Activated naive CD8-positive, alpha-beta T cell treated with anti-CD3 and anti-CD28 coated beads for 36 hours (primary cell): Measurements from ENCODE around the gene PLIN3. TPM values are rescaled to one million over a fixed set of nuclear protein-coding genes. Genes with fewer than 3 reads are reported as not detected.
"Not testable (repeated sequence)": the region's sequence is repeated elsewhere in the genome, so short reads cannot be mapped to it uniquely, and the experiment has no call there.

ENCODE experiments used
- DNase-seq: peaks from one replicate; pipeline ENCODE4 v3.0.0; 2021
- H3K27ac Mint-ChIP-seq: one replicate; pipeline ENCODE4 v1.8.0; 2022; ENCODE audit warnings: mild to moderate bottlenecking, moderate library complexity, mixed read lengths
- H3K27me3 Mint-ChIP-seq: one replicate; pipeline ENCODE4 v1.8.0; 2022; ENCODE audit warnings: mild to moderate bottlenecking, mixed read lengths
- H3K36me3 Mint-ChIP-seq: one replicate; pipeline ENCODE4 v1.8.0; 2021; ENCODE audit warnings: mild to moderate bottlenecking, mixed read lengths
- H3K4me1 Mint-ChIP-seq: one replicate; pipeline ENCODE4 v1.8.0; 2021; ENCODE audit warnings: mixed read lengths
- H3K4me3 Mint-ChIP-seq: one replicate; pipeline ENCODE4 v1.8.0; 2022; ENCODE audit warnings: mild to moderate bottlenecking, moderate library complexity, mixed read lengths
- H3K9me3 Mint-ChIP-seq: one replicate; pipeline ENCODE4 v1.8.0; 2022; ENCODE audit warnings: mixed read lengths
- total RNA-seq, 2 experiments: library from RNA; stranded (reverse); gene quantifications; one replicate each; pipeline ENCODE4 v1.2.3, GENCODE V29; 2021

The PLIN3 gene
- total RNA-seq, 2 experiments from 2014 or later, result 14.6 to 14.7 TPM

DNA sequence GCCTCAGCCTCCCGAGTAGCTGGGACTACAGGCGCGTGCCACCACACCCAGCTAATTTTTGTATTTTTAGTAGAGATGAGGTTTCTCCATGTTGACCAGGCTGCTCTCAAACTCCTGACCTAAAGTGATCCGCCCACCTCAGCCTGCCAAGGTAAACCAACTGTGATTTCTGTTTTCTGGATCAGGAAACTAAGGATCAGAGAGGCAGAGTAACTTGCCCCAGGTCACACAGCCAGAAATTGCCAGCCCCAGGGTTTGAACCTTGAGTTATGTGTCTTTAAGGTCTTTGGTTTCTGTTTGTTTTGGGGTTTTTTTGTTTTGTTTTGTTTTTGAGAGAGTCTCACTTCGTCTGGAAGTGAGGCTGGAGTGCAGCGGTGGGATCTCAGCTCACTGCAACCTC lies 4.2 kb upstream of the PLIN3 start:
- Mint-ChIP-seq H3K4me3 (no peak overlapping the region), H3K36me3 (no peaks in the 10 kb centered on the region), H3K9me3 (no peaks in the 10 kb centered on the region)

DNA sequence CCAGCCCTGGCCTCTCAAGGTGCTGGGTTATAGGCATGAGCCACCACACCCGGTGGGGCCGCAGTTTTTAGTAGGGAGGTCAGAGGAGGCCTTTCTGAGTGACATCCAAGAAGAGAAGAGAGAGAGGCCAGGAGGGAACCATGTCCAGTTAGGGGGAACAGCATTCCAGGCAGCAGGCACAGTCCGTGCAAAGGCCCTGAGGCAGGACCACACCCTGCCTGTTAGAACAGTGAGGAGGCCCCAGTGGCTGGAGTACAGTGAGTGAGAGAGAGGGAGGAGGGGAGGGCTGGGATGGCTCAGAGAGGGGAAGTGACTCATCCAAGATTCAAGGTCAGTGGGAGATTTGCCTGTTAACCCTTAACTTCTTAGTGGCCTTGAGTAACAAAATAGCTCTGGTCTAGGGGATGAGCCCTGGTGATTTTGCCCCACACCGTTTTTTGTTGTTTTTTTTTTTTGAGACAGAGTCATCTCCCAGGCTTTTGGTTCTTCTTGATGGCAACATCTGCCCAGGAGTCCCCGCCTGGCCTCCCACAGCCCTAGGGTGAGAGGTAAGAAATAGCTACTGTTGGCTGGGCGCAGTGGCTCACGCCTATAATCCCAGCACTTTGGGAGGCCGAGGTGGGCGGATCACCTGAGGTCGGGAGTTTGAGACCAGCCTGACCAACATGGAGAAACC lies 2.7 kb upstream of the PLIN3 start:
- peak; percentile 22 for DNase-seq
- no peak overlapping the region for H3K4me3 Mint-ChIP-seq
- H3K27me3 Mint-ChIP-seq, result no peaks in the 10 kb centered on the region
- peaks cover 16% of the 10 kb centered on the region for H3K4me1 Mint-ChIP-seq
- no peaks in the 10 kb centered on the region for H3K9me3 Mint-ChIP-seq
- H3K36me3 Mint-ChIP-seq, result no peaks in the 10 kb centered on the region
- H3K27ac Mint-ChIP-seq, result no peak overlapping the region

More for the DNA sequence above, 4.2 kb upstream of the PLIN3 start:
- H3K27me3 Mint-ChIP-seq, result no peaks in the 10 kb centered on the region
- DNase-seq, result no peak
- peaks cover 13% of the 10 kb centered on the region for H3K4me1 Mint-ChIP-seq
- no peak overlapping the region for H3K27ac Mint-ChIP-seq

DNA sequence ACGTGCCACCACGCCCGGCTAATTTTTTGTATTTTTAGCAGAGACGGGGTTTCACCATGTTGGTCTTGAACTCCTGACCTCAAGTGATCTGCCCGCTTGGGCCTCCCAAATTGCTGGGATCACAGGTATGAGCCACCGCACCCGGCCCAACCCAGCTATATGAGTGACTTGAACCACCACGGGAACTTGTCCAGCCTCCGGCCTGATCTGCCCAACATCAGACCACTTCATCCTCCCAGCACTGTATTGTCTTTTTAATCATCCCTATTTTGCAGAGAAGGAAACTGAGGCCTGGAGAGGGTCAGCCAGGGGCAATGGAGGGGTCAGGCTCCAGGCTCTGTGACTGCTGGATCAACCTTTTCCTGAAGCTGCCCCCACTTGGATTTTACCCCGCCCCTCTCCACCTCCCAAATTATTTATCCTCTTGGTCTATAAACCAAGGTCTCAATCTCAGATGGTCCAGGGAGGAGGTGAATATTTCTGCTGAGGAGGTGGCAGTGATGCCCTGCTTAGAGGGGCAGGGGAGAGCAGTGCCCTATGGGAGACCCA lies 893 bp upstream of the PLIN3 start:
- Mint-ChIP-seq H3K4me3 (peak overlapping the region; percentile 75), H3K27ac (no peak overlapping the region), H3K9me3 (no peaks in the 10 kb centered on the region), H3K36me3 (no peaks in the 10 kb centered on the region), H3K27me3 (no peaks in the 10 kb centered on the region), H3K4me1 (peaks cover 16% of the 10 kb centered on the region)
- no peak for DNase-seq

DNA sequence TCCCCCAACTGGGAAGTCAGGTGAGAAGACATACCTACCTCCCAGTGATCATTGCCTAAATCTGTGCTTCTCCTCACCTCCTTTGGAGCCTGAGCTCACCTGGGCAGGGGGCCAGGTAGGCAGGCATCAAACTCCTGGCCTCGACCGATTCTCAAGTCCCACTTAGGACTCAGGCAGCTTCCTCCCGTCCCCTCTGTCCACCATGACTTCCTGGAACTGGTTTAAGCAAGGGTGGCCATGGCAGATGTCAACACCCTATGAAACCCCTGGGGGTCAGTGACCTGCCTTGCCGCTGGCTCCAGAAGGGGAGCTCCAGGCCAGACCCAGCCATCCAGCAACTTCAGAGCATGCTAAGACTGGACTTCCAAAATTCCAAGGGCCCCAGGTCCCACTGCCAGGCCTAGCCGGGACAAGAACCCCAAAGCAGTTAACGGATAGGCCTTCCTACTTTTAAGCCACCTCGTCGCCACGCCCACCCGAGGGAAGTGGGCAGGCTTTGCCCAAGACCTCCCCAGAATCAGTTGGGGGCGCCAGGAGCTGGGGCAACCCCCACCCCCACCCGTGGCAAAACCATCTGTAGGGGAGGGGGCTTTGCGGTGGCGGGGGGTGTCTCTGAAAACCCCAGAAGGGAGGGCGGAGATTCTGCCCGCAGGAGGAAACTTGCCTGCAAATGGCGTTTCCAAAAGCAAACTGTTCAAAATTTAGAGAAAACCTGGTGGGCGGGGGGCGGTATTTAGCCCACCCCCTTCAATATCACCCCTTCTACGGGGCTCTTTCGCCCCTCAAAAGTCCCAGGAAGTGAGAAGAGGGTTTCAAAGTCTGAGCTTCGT lies 657 bp downstream of the PLIN3 start:
- peak overlapping the region; percentile 51 for H3K27ac Mint-ChIP-seq
- H3K4me1 Mint-ChIP-seq, result peaks cover 12% of the 10 kb centered on the region
- peak overlapping the region; percentile 75 for H3K4me3 Mint-ChIP-seq
- H3K9me3 Mint-ChIP-seq, result no peaks in the 10 kb centered on the region
- peak; percentile 59 for DNase-seq
- no peaks in the 10 kb centered on the region for H3K36me3 Mint-ChIP-seq
- H3K27me3 Mint-ChIP-seq, result no peaks in the 10 kb centered on the region

DNA sequence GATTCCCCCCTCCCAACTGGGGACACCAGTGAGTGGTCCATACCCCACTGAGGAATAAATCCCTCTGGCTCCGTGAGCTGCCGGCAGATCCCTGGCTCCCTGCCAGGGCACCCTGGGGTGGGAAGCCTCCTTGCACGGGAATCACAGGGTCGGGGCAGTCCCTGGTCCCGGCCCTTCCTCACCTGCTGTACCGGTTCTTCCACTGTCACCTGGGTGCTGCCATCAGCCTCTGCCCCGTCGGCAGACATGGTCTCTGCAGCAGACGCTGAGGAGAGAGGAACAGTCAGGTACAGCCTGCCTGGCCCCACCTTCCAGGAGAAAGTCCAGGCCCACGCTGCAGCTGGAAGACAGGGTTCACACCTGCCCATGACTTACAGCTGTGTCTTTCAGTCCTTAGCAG lies 6.3 kb downstream of the PLIN3 start:
- Mint-ChIP-seq H3K27ac (no peak overlapping the region), H3K9me3 (no peaks in the 10 kb centered on the region), H3K4me1 (no peaks in the 10 kb centered on the region), H3K36me3 (no peaks in the 10 kb centered on the region), H3K4me3 (no peak overlapping the region), H3K27me3 (no peaks in the 10 kb centered on the region)
- DNase-seq, result no peak

DNA sequence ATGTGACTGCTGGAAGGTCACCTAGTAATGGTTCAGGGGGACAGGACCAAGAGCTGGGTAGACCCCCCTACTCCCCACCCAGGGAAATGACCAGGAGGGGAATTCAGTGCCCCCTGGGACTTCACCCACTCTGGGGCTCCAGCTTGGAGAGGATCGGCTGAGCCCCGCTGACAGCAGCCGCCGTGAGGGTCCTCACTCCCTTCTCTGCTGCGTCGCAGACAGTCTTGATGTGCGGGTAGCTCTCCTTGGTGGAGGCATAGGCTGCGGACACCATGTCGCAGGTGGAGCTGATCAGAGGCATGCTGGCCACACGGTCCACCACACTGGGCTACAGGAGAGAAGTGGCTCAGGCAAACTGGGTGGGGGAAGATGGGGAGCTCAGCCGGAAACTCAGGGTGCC lies 7.8 kb downstream of the PLIN3 start:
- no peaks in the 10 kb centered on the region for H3K4me1 Mint-ChIP-seq
- H3K4me3 Mint-ChIP-seq, result no peak overlapping the region
- H3K27ac Mint-ChIP-seq, result no peak overlapping the region
- DNase-seq, result no peak
- no peaks in the 10 kb centered on the region for H3K9me3 Mint-ChIP-seq
- H3K36me3 Mint-ChIP-seq, result no peaks in the 10 kb centered on the region
- no peaks in the 10 kb centered on the region for H3K27me3 Mint-ChIP-seq

DNA sequence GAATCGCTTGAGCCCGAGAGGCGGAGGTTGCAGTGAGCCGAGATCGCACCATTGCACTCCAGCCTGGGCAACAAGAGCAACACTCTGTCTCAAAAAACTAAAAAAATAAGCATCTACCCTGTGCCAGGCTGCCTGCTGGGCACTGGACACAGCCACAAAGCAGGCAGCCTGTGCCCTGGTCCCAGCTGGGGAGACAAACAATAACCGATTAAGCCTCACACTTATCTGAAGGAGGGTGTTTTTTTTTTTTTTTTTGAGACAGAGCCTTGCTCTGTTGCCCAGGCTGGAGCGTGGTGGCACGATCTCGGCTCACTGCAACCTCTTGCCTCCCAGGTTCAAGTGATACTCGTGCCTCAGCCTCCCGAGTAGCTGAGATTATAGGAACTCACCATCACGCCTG lies 11.0 kb downstream of the PLIN3 start:
- H3K9me3 Mint-ChIP-seq, H3K4me1 Mint-ChIP-seq, H3K27me3 Mint-ChIP-seq, DNase-seq, H3K27ac Mint-ChIP-seq, H3K4me3 Mint-ChIP-seq, H3K36me3 Mint-ChIP-seq: not testable (repeated sequence)

DNA sequence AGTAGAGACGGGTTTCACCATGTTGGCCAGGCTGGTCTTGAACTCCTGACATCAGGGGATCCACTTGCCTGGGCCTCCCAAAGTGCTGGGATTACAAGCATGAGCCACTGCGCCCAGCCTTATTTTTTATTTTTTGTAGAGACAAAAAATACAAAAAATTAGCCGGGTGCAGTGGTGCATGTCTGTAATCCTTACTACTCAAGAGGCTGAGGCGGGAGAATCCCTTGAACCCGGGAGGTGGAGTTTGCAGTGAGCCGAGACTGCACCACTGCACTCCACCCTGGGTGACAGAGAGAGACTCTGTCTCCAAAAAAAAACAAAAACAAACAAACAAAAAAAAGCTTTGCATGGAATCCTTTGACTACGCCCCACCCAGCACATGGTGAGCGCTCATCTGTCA lies 14.0 kb downstream of the PLIN3 start:
- not testable (repeated sequence) for DNase-seq, H3K27ac Mint-ChIP-seq, H3K9me3 Mint-ChIP-seq, H3K4me3 Mint-ChIP-seq, H3K4me1 Mint-ChIP-seq, H3K27me3 Mint-ChIP-seq, H3K36me3 Mint-ChIP-seq

DNA sequence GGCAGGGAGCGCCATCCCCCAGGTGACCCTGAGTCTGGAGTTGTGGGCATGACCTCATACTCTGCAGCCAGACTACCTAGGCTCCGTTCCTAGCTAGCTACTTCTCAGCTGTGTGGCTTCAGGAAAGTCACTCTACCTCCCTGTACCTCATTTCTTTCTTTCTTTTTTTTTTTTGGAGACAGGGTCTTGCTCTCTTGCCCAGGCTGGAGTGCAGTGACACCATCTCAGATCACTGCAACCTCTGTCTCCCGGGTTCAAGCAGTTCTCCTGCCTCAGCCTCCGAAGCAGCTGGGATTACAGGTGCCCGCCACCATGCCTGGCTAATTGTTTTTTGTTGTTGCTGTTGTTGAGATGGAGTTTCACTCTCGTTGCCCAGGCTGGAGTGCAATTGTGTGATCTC lies 15.0 kb downstream of the PLIN3 start:
- Mint-ChIP-seq H3K4me1 (peaks cover 3% of the 10 kb centered on the region), H3K9me3 (no peaks in the 10 kb centered on the region), H3K27ac (no peak overlapping the region), H3K36me3 (peaks cover 3% of the 10 kb centered on the region), H3K27me3 (no peaks in the 10 kb centered on the region), H3K4me3 (no peak overlapping the region)
- no peak for DNase-seq

DNA sequence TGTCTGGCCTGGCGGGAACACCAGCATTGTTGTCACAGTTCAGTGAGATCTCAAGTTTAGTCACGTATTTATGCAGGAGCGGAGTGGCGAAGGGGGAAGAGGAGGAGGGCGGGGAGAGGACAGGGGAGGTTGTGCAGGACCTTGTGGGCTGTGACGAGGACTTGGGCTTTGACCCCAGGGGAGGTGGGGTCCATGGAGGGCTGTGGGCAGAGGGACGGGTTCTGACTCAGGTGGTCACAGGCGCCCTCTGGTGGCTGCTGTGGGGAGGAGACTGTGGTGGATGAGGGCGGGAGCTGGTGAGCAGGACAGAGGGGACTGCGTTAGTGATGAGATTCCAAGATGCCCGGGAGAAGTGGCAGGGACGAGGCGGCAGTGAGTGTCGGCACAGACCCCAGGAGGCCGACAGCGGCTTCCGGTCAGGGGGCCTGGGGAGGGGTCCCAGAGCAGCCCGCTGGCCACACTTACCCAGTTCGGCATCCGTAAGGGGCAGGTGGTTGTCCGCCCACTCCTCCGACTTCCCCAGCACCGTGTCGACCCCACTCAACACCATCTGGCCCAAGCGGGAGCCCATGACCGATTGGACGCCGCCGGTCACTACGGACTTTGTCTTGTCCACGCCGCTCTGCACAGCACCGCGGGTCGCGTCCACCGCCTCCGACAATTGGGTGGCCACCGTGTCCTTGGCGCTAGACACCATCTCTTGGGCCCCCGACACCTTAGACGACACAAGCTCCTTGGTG lies 15.7 kb downstream of the PLIN3 start:
- H3K27ac Mint-ChIP-seq, result no peak overlapping the region
- no peaks in the 10 kb centered on the region for H3K27me3 Mint-ChIP-seq
- no peak overlapping the region for H3K4me3 Mint-ChIP-seq

DNA sequence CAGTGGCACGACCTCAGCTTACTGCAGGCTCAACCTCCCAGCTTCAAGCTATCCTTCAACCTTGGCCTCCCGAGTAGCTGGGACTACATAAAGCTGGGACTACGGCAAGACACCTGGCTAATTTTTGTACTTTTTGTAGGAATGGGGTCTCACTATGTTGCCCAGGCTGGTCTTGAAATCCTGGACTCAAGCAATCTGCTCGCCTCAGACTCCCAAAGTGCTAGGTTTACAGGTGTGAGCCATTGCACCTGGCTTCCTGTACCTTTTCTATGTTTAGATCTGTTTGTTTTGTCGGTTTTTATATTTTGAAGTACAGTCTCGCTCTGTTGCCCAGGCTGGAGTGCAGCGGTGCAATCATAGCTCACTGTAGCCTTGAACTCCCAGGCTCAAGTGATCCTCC lies 18.4 kb downstream of the PLIN3 start:
- Mint-ChIP-seq H3K27me3 (no peaks in the 10 kb centered on the region), H3K36me3 (peaks cover 3% of the 10 kb centered on the region), H3K4me1 (peaks cover 3% of the 10 kb centered on the region), H3K27ac (no peak overlapping the region), H3K4me3 (no peak overlapping the region), H3K9me3 (no peaks in the 10 kb centered on the region)
- no peak for DNase-seq

More for the DNA sequence above, 15.7 kb downstream of the PLIN3 start:
- Mint-ChIP-seq H3K36me3 (peaks cover 3% of the 10 kb centered on the region), H3K4me1 (peaks cover 3% of the 10 kb centered on the region), H3K9me3 (no peaks in the 10 kb centered on the region)
- peak; percentile 77 for DNase-seq

DNA sequence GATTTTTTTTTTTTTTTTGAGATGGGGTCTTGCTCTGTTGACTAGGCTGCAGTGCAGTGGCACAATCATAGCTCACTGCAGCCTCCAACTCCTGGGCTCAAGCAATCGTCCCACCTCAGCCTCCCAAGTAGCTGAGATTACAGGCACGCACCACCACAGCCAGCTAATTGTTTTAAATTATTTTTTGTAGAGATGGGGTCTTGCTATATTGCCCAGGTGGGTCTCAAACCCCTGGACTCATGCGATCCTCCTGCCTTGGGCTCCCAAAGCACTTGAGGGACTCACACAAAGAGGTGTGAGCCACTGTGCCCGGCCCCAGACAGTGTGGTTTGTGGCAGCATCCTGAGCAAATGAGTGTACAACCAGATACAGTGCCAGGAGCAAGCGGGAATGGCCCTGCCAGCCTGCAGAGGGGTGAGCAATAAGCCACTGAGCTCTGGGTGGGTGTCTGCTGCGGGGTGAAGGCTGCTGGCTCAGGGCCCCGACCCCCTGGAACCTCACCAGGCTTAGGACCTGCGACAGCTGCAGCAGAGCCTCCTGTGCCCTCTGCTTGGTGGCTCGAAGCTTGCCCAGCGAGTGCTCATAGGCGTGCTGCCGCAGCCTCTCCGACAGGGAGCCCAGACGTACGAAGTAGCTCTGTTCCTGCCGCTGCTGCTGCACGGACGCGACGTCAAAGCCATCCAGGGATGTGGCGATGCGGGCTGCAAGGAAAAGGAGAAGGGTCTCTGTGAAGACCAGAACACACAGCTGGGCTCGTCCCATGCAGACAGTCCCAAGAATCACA lies 20.1 kb downstream of the PLIN3 start:
- peaks cover 3% of the 10 kb centered on the region for H3K4me1 Mint-ChIP-seq
- no peak overlapping the region for H3K27ac Mint-ChIP-seq
- no peaks in the 10 kb centered on the region for H3K9me3 Mint-ChIP-seq
- H3K4me3 Mint-ChIP-seq, result no peak overlapping the region
- no peak for DNase-seq
- peaks cover 3% of the 10 kb centered on the region for H3K36me3 Mint-ChIP-seq
- no peaks in the 10 kb centered on the region for H3K27me3 Mint-ChIP-seq

DNA sequence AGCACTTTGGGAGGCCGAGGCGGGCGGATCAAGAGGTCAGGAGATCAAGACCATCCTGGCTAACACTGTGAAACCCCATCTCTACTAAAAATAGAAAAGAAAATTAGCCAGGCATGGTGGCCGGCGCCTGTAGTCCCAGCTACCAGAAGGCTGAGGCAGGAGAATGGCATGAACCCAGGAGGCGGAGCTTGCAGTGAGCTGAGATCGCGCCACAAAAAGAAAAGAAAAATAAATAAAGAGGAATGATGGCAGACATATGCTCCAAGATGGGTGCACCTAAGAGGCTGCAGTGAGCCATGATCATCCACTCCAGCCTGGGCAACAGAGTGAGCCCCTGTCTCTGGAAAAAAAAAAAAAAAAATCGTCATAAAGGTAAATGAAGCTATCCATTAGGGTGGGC lies 21.5 kb downstream of the PLIN3 start:
- not testable (repeated sequence) for H3K36me3 Mint-ChIP-seq, H3K4me1 Mint-ChIP-seq, H3K9me3 Mint-ChIP-seq, H3K27me3 Mint-ChIP-seq, H3K27ac Mint-ChIP-seq, DNase-seq, H3K4me3 Mint-ChIP-seq

DNA sequence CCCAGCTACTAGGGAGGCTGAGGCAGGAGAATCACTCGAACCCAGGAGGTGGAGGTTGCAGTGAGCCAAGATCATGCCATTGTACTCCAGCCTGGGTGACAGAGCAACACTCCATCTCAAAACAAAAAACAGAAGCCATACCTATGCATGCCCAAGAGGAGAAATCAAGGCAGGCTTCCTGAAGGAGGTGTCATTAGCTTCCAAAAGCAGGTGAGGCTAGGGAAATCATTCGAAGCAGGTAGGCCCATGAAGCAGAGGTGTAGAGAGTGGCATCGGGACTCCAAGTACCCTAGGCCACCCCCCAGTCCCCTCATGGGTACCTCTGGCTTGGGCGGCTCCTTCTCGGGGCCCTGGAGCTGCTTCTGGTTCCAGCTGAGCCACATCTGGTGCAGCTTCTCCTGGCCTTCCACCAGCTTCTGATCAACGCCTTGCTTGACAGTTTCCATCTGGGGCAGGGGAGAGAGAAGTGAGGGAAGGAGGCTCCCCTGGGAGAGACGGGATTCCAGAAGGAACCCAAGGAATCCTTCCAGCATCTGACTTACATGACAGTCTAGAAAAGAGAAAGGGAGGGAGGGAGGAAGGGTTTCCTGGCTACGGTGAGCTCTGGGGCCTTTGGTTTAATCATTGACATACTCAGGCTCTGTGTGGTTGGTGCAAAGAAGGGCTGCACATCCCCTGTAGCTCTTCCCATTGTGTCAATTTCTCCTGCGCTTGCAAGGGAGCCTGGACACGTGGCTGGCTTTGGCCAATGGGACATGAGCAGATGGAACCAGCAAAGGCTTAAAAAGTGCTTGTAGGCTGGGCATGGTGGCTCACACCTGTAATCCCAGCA lies 22.9 kb downstream of the PLIN3 start:
- no peak for DNase-seq
- H3K9me3 Mint-ChIP-seq, result no peaks in the 10 kb centered on the region
- H3K27me3 Mint-ChIP-seq, result no peaks in the 10 kb centered on the region
- no peak overlapping the region for H3K27ac Mint-ChIP-seq
- peaks cover 5% of the 10 kb centered on the region for H3K36me3 Mint-ChIP-seq
- no peaks in the 10 kb centered on the region for H3K4me1 Mint-ChIP-seq
- H3K4me3 Mint-ChIP-seq, result no peak overlapping the region
